Activated B cell treated with CpG ODN at 0.5 μM for 24 hours (primary cell): Measurements from ENCODE around the gene SLC49A4. TPM values are rescaled to one million over a fixed set of nuclear protein-coding genes. Genes with fewer than 3 reads are reported as not detected.

ENCODE experiments used
- ATAC-seq: fragments of 200-7000 bp; cut with Tn5 transposase; one replicate; pipeline ENCODE4 v1.10.0; 2021; ENCODE audit warnings: low read depth, mild to moderate bottlenecking, moderate library complexity
- CTCF ChIA-PET: fragments of 350-600 bp; sonication (Branson Sonifier 250); formaldehyde crosslinking; loops from one replicate; lab custom pipeline; 2021; ENCODE audit warnings: antibody characterized with exemption; lab: Charles Lee
- POLR2A ChIA-PET: fragments of 350-600 bp; sonication (Branson Sonifier 250); formaldehyde crosslinking; loops from one replicate; lab custom pipeline; 2021; ENCODE audit warnings: antibody characterized with exemption; lab: Charles Lee
- DNase-seq: peaks from one replicate; pipeline ENCODE4 v3.0.0; 2022
- H3K27ac Mint-ChIP-seq: one replicate; pipeline ENCODE4 v1.8.0; 2020; ENCODE audit warnings: mixed read lengths
- H3K27me3 Mint-ChIP-seq: one replicate; pipeline ENCODE4 v1.8.0; 2021; ENCODE audit warnings: mixed read lengths
- H3K36me3 Mint-ChIP-seq: one replicate; pipeline ENCODE4 v1.8.0; 2021; ENCODE audit warnings: low read depth, mixed read lengths
- H3K4me1 Mint-ChIP-seq: one replicate; pipeline ENCODE4 v1.8.0; 2021; ENCODE audit warnings: mixed read lengths
- H3K4me3 Mint-ChIP-seq: one replicate; pipeline ENCODE4 v1.8.0; 2020; ENCODE audit warnings: mild to moderate bottlenecking, mixed read lengths
- H3K9me3 Mint-ChIP-seq: one replicate; pipeline ENCODE4 v1.8.0; 2020; ENCODE audit warnings: mixed read lengths
- intact Hi-C: fragments of 100-400 bp; cut with micrococcal nuclease; formaldehyde crosslinking; loops from one replicate; pipeline ENCODE4 v1.15.1; 2024
- total RNA-seq: library from RNA; stranded (reverse); gene quantifications from 2 replicates; pipeline ENCODE4 v1.2.3, GENCODE V29; 2022
- TF ChIP-seq, protein P1 (sequence below): fragments of 200-600 bp; IDR thresholded peaks from one replicate; pipeline ENCODE4 v1.8.0; 2022; ENCODE audit warnings: antibody characterized with exemption, mild to moderate bottlenecking

Gene SLC49A4
- total RNA-seq, 1 donor from 2014 or later: 3.2 TPM

DNA sequence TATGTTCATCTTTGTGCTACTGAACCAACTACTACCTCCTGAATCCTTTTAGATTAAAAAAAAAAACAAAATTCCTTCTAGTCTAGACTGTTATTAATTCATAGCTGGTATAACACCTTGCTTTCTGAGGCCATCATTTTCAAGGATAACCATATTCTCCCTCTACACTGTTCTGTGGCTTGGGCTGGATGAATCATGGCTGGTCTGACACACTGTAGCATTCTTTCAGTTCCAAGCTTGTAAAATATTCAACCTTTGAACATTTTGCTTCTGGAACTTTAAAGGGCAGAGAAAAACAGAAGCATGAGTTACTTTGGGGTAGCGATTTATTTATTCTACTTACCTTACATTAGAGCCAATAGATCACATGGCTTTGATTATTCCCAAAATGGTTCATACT is 8.8 kb upstream of the SLC49A4 start:
- peaks cover 27% of the 10 kb centered on the region for H3K36me3 Mint-ChIP-seq
- peaks cover 11% of the 10 kb centered on the region for H3K4me1 Mint-ChIP-seq
- H3K9me3 Mint-ChIP-seq: peaks cover 2% of the 10 kb centered on the region
- POLR2A ChIA-PET: no interaction called here
- H3K27me3 Mint-ChIP-seq: no peaks in the 10 kb centered on the region
- CTCF ChIA-PET: no interaction called here
- ATAC-seq (no peak), DNase-seq (no peak)
- TF ChIP-seq, protein P1, sequence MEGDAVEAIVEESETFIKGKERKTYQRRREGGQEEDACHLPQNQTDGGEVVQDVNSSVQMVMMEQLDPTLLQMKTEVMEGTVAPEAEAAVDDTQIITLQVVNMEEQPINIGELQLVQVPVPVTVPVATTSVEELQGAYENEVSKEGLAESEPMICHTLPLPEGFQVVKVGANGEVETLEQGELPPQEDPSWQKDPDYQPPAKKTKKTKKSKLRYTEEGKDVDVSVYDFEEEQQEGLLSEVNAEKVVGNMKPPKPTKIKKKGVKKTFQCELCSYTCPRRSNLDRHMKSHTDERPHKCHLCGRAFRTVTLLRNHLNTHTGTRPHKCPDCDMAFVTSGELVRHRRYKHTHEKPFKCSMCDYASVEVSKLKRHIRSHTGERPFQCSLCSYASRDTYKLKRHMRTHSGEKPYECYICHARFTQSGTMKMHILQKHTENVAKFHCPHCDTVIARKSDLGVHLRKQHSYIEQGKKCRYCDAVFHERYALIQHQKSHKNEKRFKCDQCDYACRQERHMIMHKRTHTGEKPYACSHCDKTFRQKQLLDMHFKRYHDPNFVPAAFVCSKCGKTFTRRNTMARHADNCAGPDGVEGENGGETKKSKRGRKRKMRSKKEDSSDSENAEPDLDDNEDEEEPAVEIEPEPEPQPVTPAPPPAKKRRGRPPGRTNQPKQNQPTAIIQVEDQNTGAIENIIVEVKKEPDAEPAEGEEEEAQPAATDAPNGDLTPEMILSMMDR: no peak
- H3K4me3 Mint-ChIP-seq: no peak overlapping the region
- intact Hi-C loops: no loop called here
- no peak overlapping the region for H3K27ac Mint-ChIP-seq

DNA sequence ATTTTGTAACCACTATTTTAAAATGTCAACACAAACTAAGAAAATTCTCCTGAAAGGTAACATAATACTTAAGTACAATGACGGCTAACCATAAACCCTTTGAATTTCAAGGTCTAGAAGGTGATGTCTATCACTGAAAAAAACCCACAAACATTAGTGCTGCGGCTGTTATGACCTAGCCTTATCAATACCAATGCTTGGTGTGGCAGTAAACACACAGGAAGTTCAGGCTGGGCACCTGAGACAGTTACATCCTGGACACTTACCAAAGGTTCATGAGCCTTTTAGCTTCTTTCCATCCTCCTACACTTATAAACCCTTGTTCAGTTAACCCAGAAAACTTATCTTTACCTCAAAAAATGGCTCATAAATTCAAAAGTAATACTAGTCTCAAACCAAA is 7.0 kb upstream of the SLC49A4 start:
- POLR2A ChIA-PET: no interaction called here
- DNase-seq: no peak
- no peak for ATAC-seq
- intact Hi-C loops: no loop called here
- TF ChIP-seq, protein P1: no peak
- Mint-ChIP-seq H3K4me3 (no peak overlapping the region), H3K4me1 (peaks cover 11% of the 10 kb centered on the region), H3K27ac (no peak overlapping the region), H3K27me3 (no peaks in the 10 kb centered on the region), H3K36me3 (peaks cover 24% of the 10 kb centered on the region), H3K9me3 (no peaks in the 10 kb centered on the region)
- CTCF ChIA-PET: no interaction called here

DNA sequence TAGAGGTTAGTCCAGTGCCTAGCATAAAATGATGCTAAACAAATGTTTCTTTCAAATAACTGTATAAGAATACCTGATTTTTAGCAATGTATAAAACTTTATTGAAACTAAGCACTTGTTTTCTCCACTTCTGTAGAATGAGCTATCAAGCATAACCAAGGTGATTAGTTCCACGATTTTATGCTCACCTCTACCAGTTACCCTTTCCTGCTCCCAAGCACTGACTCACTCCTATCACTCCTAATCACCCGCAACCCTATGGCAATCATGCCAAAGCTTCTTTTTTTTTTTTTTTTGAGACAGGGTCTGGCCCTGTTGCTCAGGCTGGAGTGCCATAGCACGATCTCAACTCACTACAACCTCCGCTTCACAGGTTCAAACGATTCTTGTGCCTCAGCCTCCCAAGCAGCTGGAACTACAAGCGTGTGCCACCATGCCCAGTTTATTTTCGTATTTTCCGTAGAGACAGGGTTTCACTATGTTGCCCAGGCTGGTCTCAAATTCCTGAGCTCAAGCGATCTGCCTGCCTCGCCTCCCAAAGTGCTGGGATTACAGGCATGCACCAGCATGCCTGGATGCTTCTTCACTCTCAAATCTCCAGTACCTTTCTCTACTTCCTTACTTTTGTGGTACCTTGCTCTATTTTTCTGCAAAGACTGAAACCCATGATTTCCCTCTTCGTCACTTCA is 5.1 kb upstream of the SLC49A4 start:
- Mint-ChIP-seq H3K4me1 (peaks cover 13% of the 10 kb centered on the region), H3K4me3 (no peak overlapping the region), H3K36me3 (peaks cover 19% of the 10 kb centered on the region), H3K27ac (no peak overlapping the region), H3K9me3 (no peaks in the 10 kb centered on the region), H3K27me3 (no peaks in the 10 kb centered on the region)
- POLR2A ChIA-PET: interaction anchor here (0.7 kb wide), 1 partner anchor 322 kb away, joined by 5 read pairs; no protein-coding TSS in a partner anchor
- no peak for ATAC-seq
- no peak for DNase-seq
- intact Hi-C loops: loop anchor here (5.0 kb wide), 1 partner anchor 798 kb away; the partner anchor contains the start of gene HACD2
- CTCF ChIA-PET: no interaction called here
- TF ChIP-seq, protein P1: no peak

DNA sequence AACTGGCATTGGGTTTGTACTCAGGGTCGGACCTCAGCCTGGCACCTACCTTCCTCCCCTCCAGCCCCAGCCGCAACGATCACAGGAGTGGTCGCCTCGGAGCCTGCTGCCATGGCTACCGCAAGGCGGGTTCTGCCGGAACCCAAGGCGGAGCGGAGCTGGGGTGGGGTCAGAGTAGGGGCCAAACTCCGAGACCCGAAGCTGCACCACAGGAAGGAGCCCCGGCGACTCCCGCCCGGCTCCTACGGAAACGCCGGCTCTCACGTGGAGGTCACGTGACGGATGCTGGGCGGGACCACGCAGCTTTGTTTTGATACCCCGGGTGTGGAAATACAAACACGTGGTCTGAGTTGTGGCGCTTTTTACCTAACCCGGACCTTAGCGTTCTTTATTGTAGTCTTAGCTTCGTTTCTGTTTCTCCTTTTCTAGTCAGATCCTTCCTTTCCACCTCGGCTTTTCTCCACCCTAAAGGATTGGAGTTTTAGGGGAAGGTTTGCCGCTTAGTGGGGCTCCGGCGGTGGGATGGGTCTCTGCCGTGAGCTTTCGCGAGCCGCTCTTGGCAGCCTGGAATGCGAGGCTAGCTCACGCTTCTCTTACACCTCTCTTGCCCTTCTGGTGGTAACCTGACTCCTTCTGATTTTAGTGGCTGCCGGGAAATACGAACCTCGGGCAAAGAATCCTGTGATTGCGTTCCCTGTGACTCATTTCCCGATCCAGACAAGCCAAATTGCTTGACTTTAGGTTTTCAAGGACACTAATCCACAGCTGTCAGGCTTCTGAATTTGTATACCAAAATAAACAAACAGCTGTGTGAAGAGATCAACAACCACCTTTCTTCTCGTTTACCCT is 1.1 kb upstream of the SLC49A4 start, which contains the start of gene HSPBAP1:
Gene HSPBAP1, minus strand, starts transcription at position 264 of the 849 bp plus-strand sequence. Its CDS starts 151 bp downstream, at position 113.
- Mint-ChIP-seq H3K27me3 (no peaks in the 10 kb centered on the region), H3K27ac (peak within 1 kb of the TSS; percentile 86), H3K4me1 (peaks cover 30% of the 10 kb centered on the region), H3K36me3 (peaks cover 5% of the 10 kb centered on the region), H3K9me3 (no peaks in the 10 kb centered on the region), H3K4me3 (no peak within 1 kb of the TSS)
- DNase-seq (peak; percentile 91), ATAC-seq (peak; percentile 67)
- ChIA-PET POLR2A (interaction anchor here (0.5 to 1.5 kb wide), 19 partner anchors 9 to 411 kb away, joined by 3 to 11 read pairs (median 4); partner anchors contain the start of genes FAM162A, KPNA1, MIX23 and PARP14), CTCF (no interaction called here)
- TF ChIP-seq, protein P1: no peak
- intact Hi-C loops: loop anchor here (1.0 to 5.0 kb wide), 9 partner anchors 95 to 1247 kb away; partner anchors contain the start of genes DTX3L, FAM162A, HACD2 and KPNA1

DNA sequence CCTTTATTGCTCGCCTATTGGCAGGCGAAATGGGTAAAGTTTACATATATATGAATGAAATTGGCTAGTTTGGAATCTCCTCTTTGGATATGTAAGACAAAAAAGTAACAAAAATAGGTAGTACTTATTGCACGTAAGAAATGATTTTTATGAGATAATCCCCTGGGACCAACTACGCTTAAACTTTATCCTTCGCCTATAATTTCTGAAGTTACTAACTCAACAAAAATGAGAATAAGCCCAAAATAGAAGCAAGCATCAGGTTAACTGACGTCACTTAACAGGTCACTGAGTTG is 438 bp upstream of the SLC49A4 start:
- ATAC-seq: no peak

More for the DNA sequence above, 438 bp upstream of the SLC49A4 start:
- ChIA-PET CTCF (no interaction called here), POLR2A (interaction anchor here (0.5 to 1.4 kb wide), 5 partner anchors 25 to 412 kb away, joined by 3 to 7 read pairs (median 5); partner anchors contain the start of genes FAM162A, KPNA1 and MIX23)
- H3K4me1 Mint-ChIP-seq: peaks cover 25% of the 10 kb centered on the region
- no peak for DNase-seq
- H3K36me3 Mint-ChIP-seq: peaks cover 5% of the 10 kb centered on the region
- peak overlapping the region; percentile 86 for H3K27ac Mint-ChIP-seq
- no peaks in the 10 kb centered on the region for H3K27me3 Mint-ChIP-seq
- TF ChIP-seq, protein P1: no peak
- no peak overlapping the region for H3K4me3 Mint-ChIP-seq
- intact Hi-C loops: loop anchor here (1.0 to 5.0 kb wide), 5 partner anchors 218 to 793 kb away; partner anchors contain the start of genes DTX3L, FAM162A, HACD2 and PARP9
- no peaks in the 10 kb centered on the region for H3K9me3 Mint-ChIP-seq
